Smooth muscle cell (in vitro differentiated cells): ENCODE results near the gene NDUFV1. TPM values are rescaled to one million over a fixed set of nuclear protein-coding genes. Genes with fewer than 3 reads are reported as not detected.
A peak's percentile ranks its signal among the peaks of the same experiment; 100 is the strongest.

ENCODE experiments used
- DNase-seq: peaks from one replicate; lab custom pipeline; 2025; ENCODE audit not compliant: unreplicated experiment; lab: John Stamatoyannopoulos, UW
- H2AFZ ChIP-seq: fragments of 200-600 bp; sonication (generic); 2 replicates; pipeline ENCODE4 v1.6.0; 2016; ENCODE audit warnings: antibody characterized with exemption, low read depth, mild to moderate bottlenecking
- H3F3A ChIP-seq: fragments of 200-600 bp; sonication (generic); 2 replicates; pipeline ENCODE4 v1.6.0; 2017; ENCODE audit warnings: antibody characterized with exemption, low read depth
- H3K27ac ChIP-seq: fragments of 200-600 bp; sonication (generic); 2 replicates; pipeline ENCODE4 v1.5.1; 2016; ENCODE audit warnings: low read depth, mild to moderate bottlenecking
- H3K27me3 ChIP-seq: fragments of 200-600 bp; sonication (generic); 2 replicates; pipeline ENCODE4 v1.6.1; 2016; ENCODE audit warnings: low read depth, mild to moderate bottlenecking
- H3K36me3 ChIP-seq: fragments of 200-600 bp; sonication (generic); 2 replicates; pipeline ENCODE4 v1.5.1; 2016; ENCODE audit warnings: low read depth
- H3K4me1 ChIP-seq: fragments of 200-600 bp; sonication (generic); 2 replicates; pipeline ENCODE4 v1.5.1; 2016; ENCODE audit warnings: low read depth
- H3K4me2 ChIP-seq: fragments of 200-600 bp; sonication (generic); 2 replicates; pipeline ENCODE4 v1.6.0; 2016; ENCODE audit warnings: mild to moderate bottlenecking
- H3K4me3 ChIP-seq: fragments of 200-600 bp; sonication (generic); 2 replicates; pipeline ENCODE4 v1.5.1; 2016; ENCODE audit warnings: mild to moderate bottlenecking
- H3K79me2 ChIP-seq: fragments of 200-600 bp; sonication (generic); 2 replicates; pipeline ENCODE4 v1.6.0; 2016; ENCODE audit warnings: low read depth, mild to moderate bottlenecking
- H3K9ac ChIP-seq: fragments of 200-600 bp; sonication (generic); 2 replicates; pipeline ENCODE4 v1.6.0; 2016; ENCODE audit warnings: low read depth
- H3K9me3 ChIP-seq: fragments of 200-600 bp; sonication (generic); replicated peaks from 2 replicates; pipeline ENCODE4 v1.5.1; 2016; ENCODE audit warnings: low read depth
- H4K20me1 ChIP-seq: fragments of 200-600 bp; sonication (generic); 2 replicates; pipeline ENCODE4 v1.6.0; 2016; ENCODE audit warnings: low read depth
- CTCF ChIP-seq: fragments of 200-600 bp; sonication (generic); IDR thresholded peaks from 2 replicates; pipeline ENCODE4 v1.5.1; 2017; ENCODE audit warnings: borderline replicate concordance, mild to moderate bottlenecking, antibody characterized with exemption; ENCODE audit not compliant: insufficient read depth, poor library complexity, severe bottlenecking
- WGBS: methylation state at CpG from one replicate; pipeline ENCODE4 v1.1.7; 2016; ENCODE audit warnings: low lambda C conversion rate; 5-methylcytosine and 5-hydroxymethylcytosine counted together
- polyA plus RNA-seq: library from polyadenylated mRNA; unstranded; fragments of >200 nt; fragmentation: Nextera tagmentation; extraction: Ambion mirVana; gene quantifications from 2 replicates; pipeline ENCODE4 v1.2.1, GENCODE V29; 2016
- total RNA-seq: library from RNA; depleted of rRNA; stranded (reverse); fragments of >200 nt; gene quantifications from 2 replicates; pipeline ENCODE4 v1.2.3, GENCODE V29; 2014

Gene NDUFV1
- total and polyA plus RNA-seq, 2 experiments from 2014 or later: 111 to 201 TPM

- DNase-seq: peak; percentile 78
- Histone ChIP-seq H3K27ac (peak within 1 kb of the TSS; percentile 87), H3K9me3 (no peaks in the 10 kb centered on the region), H3F3A (peaks cover 17% of the 10 kb centered on the region), H3K79me2 (peaks cover 20% of the 10 kb centered on the region), H2AFZ (peak within 1 kb of the TSS; percentile 84), H3K4me1 (peaks cover 17% of the 10 kb centered on the region), H3K27me3 (no peaks in the 10 kb centered on the region), H3K36me3 (no peaks in the 10 kb centered on the region), H4K20me1 (peaks cover 29% of the 10 kb centered on the region), H3K9ac (peak within 1 kb of the TSS; percentile 95), H3K4me2 (peak within 1 kb of the TSS; percentile 95), H3K4me3 (peak within 1 kb of the TSS; percentile 89)
- peak; percentile 77 for TF ChIP-seq CTCF
- 7% methylated on average over 55 of the region's 81 CpGs for WGBS
Measured at GRCh38 chr11:67583247-67584204, 23.2 kb upstream of the NDUFV1 start, which contains the start of gene GSTP1. Gene GSTP1, plus strand, starts transcription at chr11:67583812. Its CDS starts 32 bp downstream, at chr11:67583844.

GRCh38 chr11:67584205-67584880 is 22.4 kb upstream of the NDUFV1 start:
- peaks cover 17% of the 10 kb centered on the region for H3K4me1 ChIP-seq
- H3F3A ChIP-seq: peaks cover 18% of the 10 kb centered on the region
- no peak overlapping the region for H2AFZ ChIP-seq
- peaks cover 20% of the 10 kb centered on the region for H3K79me2 ChIP-seq
- peak; percentile 26 for DNase-seq
- H4K20me1 ChIP-seq: peaks cover 29% of the 10 kb centered on the region
- no peak for TF ChIP-seq CTCF
- peak overlapping the region; percentile 89 for H3K4me3 ChIP-seq
- H3K9ac ChIP-seq: peak overlapping the region; percentile 95
- H3K4me2 ChIP-seq: peak overlapping the region; percentile 95
- no peaks in the 10 kb centered on the region for H3K9me3 ChIP-seq
- H3K36me3 ChIP-seq: no peaks in the 10 kb centered on the region
- no peaks in the 10 kb centered on the region for H3K27me3 ChIP-seq
- WGBS: 12% methylated on average over 30 of the region's 33 CpGs
- peak overlapping the region; percentile 87 for H3K27ac ChIP-seq

- TF ChIP-seq CTCF: no peak
- 87% methylated on average over 21 of the region's 21 CpGs for WGBS
- Histone ChIP-seq H2AFZ (no peak overlapping the region), H3K27ac (peak overlapping the region; percentile 87), H3K36me3 (no peaks in the 10 kb centered on the region), H3K27me3 (no peaks in the 10 kb centered on the region), H4K20me1 (peaks cover 29% of the 10 kb centered on the region), H3K9me3 (no peaks in the 10 kb centered on the region), H3K4me3 (peak overlapping the region; percentile 89), H3K9ac (peak overlapping the region; percentile 95), H3K79me2 (peaks cover 20% of the 10 kb centered on the region), H3K4me1 (peaks cover 17% of the 10 kb centered on the region), H3F3A (peaks cover 18% of the 10 kb centered on the region), H3K4me2 (peak overlapping the region; percentile 95)
- no peak for DNase-seq
Measured at GRCh38 chr11:67584881-67585873, 21.6 kb upstream of the NDUFV1 start.
